LNCAP (cell line): ENCODE measurements around the gene DIPK1C.

Experiments
- CTCF ChIP-seq: fragments of 450-650 bp; IDR thresholded peaks from 2 replicates; pipeline ENCODE4 v1.5.1; 2017; ENCODE audit warnings: mild to moderate bottlenecking

The DIPK1C gene

GRCh38 chr18:74416124-74416523 is 41.0 kb downstream of the DIPK1C start:
- no peak for TF ChIP-seq CTCF

GRCh38 chr18:74414953-74415515 is 42.1 kb downstream of the DIPK1C start:
- no peak for TF ChIP-seq CTCF

- no peak for TF ChIP-seq CTCF
Observed at GRCh38 chr18:74413836-74414235, 43.3 kb downstream of the DIPK1C start.

GRCh38 chr18:74412116-74412880 is 44.8 kb downstream of the DIPK1C start:
- TF ChIP-seq CTCF, result no peak

GRCh38 chr18:74411475-74411874 is 45.6 kb downstream of the DIPK1C start:
- no peak for TF ChIP-seq CTCF

GRCh38 chr18:74410441-74410992 is 46.6 kb downstream of the DIPK1C start:
- no peak for TF ChIP-seq CTCF

GRCh38 chr18:74407888-74408287 is 49.2 kb downstream of the DIPK1C start:
- TF ChIP-seq CTCF, result no peak
